ENCODE data around the gene CYREN. TPM values are rescaled to one million over a fixed set of nuclear protein-coding genes. Genes with fewer than 3 reads are reported as not detected.

The CYREN gene
- polyA plus RNA-seq, 1 donor (not counting 4 experiments of a cell fraction or from before 2014, with no cell fraction given) = 41.7 TPM

DNA sequence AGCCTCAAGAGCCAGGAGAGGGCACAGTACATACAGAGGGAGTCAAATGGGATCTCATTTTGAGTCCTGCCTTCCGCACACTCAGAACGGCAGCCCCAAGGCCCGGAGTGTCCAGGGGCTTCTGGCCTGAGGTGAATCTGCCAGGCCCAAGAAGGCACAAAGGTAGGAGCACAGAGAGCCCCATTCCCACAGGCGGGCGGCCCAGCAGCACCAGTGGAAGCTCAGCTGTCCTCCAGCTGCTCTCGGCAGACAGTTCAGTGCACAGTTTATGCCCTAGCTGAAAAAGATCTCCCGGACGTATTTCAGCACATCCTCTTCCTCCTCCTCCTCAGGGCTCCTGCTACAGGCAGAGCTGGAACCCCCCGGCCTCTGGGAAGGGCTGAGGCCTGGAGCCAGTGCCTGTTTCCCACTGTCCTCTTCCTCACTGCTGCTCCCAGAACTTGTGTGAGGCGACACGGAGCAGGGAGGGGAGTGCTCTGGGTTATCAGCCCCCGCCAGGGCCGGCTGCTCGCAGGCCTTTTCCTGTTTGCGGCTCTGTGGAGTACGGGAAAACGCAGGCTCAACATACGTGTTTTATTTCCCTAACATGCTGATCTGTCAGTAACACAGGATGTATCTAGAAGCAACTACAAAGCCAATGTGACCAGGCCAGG, 4.0 kb downstream of the CYREN start:
- DNase-seq (ENCODE audit: low read depth, low spot score) = no peak
- FAIRE-seq = no peak
- Histone ChIP-seq H3K27me3 (ENCODE audit: control insufficient read depth, extremely low read depth, insufficient read depth, low read length) (no peaks in the 10 kb centered on the region), H3K27ac (ENCODE audit: control insufficient read depth, insufficient read depth, low read length) (no peak overlapping the region), H3K36me3 (ENCODE audit: control insufficient read depth in 2 of 2, extremely low read depth in 1 of 2, insufficient read depth in 2 of 2, low read length in 2 of 2) (peaks cover 27 to 33% of the 10 kb centered on the region in 2 experiments), H3K4me2 (ENCODE audit: control insufficient read depth, extremely low read depth, insufficient read depth, low read depth, low read length) (no peak overlapping the region), H3K4me1 (ENCODE audit: control insufficient read depth, extremely low read depth, insufficient read depth, low read length) (peaks cover 18% of the 10 kb centered on the region), H2AFZ (ENCODE audit: control insufficient read depth, low read length) (no peak overlapping the region), H3K79me2 (ENCODE audit: control insufficient read depth, insufficient read depth, low read length) (peaks cover 19% of the 10 kb centered on the region), H3K9me3 (ENCODE audit: control insufficient read depth, low read depth, low read length) (no peaks in the 10 kb centered on the region), H3K4me3 (ENCODE audit: control insufficient read depth in 2 of 3, extremely low read depth in 1 of 3, insufficient read depth in 2 of 3, low read depth in 1 of 3, low read length in 3 of 3) (no peak overlapping the region), H4K20me1 (ENCODE audit: control insufficient read depth, extremely low read depth, insufficient read depth, low read length) (no peaks in the 10 kb centered on the region), H3K9ac (ENCODE audit: control insufficient read depth, extremely low read depth, insufficient read depth, low read length) (no peak overlapping the region), H3K9me1 (ENCODE audit: control insufficient read depth, extremely low read depth, insufficient read depth, low read length) (peaks cover 5% of the 10 kb centered on the region)
- TF ChIP-seq EZH2 (IDR thresholded peaks at IDR 0.05; ENCODE audit: low read length) = no peak
- no peak for TF ChIP-seq CTCF (optimal IDR thresholded peaks at IDR 0.05 in 1 of 3, IDR thresholded peaks at IDR 0.05 in 1 of 3, conservative IDR thresholded peaks at IDR 0.05 in 1 of 3; ENCODE audit: extremely low read depth in 1 of 3, insufficient read depth in 2 of 3, low read length in 3 of 3)
- dilution Hi-C loops (cut with MboI; ENCODE audit: extremely low pct_ligation_motif_present, low sequenced_read_pairs) = loop anchor here (25.0 kb wide), 1 partner anchor 179 kb away; the partner anchor contains the start of gene AGBL3

- H3K9ac ChIP-seq (ENCODE audit: control insufficient read depth, extremely low read depth, insufficient read depth, low read length) = no peak overlapping the region
- DNase-seq (ENCODE audit: low read depth, low spot score) (no peak), FAIRE-seq (no peak)
- no peaks in the 10 kb centered on the region for H3K9me3 ChIP-seq (ENCODE audit: control insufficient read depth, low read depth, low read length)
- no peak overlapping the region for H2AFZ ChIP-seq (ENCODE audit: control insufficient read depth, low read length)
- no peak overlapping the region for H3K4me3 ChIP-seq (ENCODE audit: control insufficient read depth in 2 of 3, extremely low read depth in 1 of 3, insufficient read depth in 2 of 3, low read depth in 1 of 3, low read length in 3 of 3)
- no peak overlapping the region for H3K27ac ChIP-seq (ENCODE audit: control insufficient read depth, insufficient read depth, low read length)
- H3K79me2 ChIP-seq (ENCODE audit: control insufficient read depth, insufficient read depth, low read length) = peaks cover 19% of the 10 kb centered on the region
- no peak overlapping the region for H3K4me2 ChIP-seq (ENCODE audit: control insufficient read depth, extremely low read depth, insufficient read depth, low read depth, low read length)
- H3K4me1 ChIP-seq (ENCODE audit: control insufficient read depth, extremely low read depth, insufficient read depth, low read length) = peaks cover 14% of the 10 kb centered on the region
- H3K36me3 ChIP-seq (ENCODE audit: control insufficient read depth in 2 of 2, extremely low read depth in 1 of 2, insufficient read depth in 2 of 2, low read length in 2 of 2) = peaks cover 27 to 33% of the 10 kb centered on the region in 2 experiments
- H4K20me1 ChIP-seq (ENCODE audit: control insufficient read depth, extremely low read depth, insufficient read depth, low read length) = no peaks in the 10 kb centered on the region
- H3K9me1 ChIP-seq (ENCODE audit: control insufficient read depth, extremely low read depth, insufficient read depth, low read length) = peaks cover 5% of the 10 kb centered on the region
- no peaks in the 10 kb centered on the region for H3K27me3 ChIP-seq (ENCODE audit: control insufficient read depth, extremely low read depth, insufficient read depth, low read length)
- dilution Hi-C loops (cut with MboI; ENCODE audit: extremely low pct_ligation_motif_present, low sequenced_read_pairs) = loop anchor here (25.0 kb wide), 1 partner anchor 179 kb away; the partner anchor contains the start of gene AGBL3
- TF ChIP-seq EZH2 (IDR thresholded peaks at IDR 0.05; ENCODE audit: low read length) = no peak
- TF ChIP-seq CTCF (optimal IDR thresholded peaks at IDR 0.05 in 1 of 3, IDR thresholded peaks at IDR 0.05 in 1 of 3, conservative IDR thresholded peaks at IDR 0.05 in 1 of 3; ENCODE audit: extremely low read depth in 1 of 3, insufficient read depth in 2 of 3, low read length in 3 of 3) = no peak
These were observed 4.6 kb downstream of the CYREN start for GRCh38 chr7:135165862-135166261.
